HepG2 (cell line): ENCODE data around the gene EPB41L2. TPM values are rescaled to one million over a fixed set of nuclear protein-coding genes. Genes with fewer than 3 reads are reported as not detected.

Experiments used
- GLMP ChIP-seq: sonication (generic); formaldehyde crosslinking; IDR thresholded peaks from 2 replicates; pipeline ENCODE4 v1.9.0; 2021; ENCODE audit warnings: missing genetic modification reagents, mild to moderate bottlenecking, borderline replicate concordance
- KLF11 ChIP-seq: IDR thresholded peaks from 2 replicates; pipeline ENCODE4 v1.6.1; 2016; ENCODE audit warnings: missing compliant biosample characterization
- LRRFIP1 ChIP-seq: sonication (generic); formaldehyde crosslinking; conservative IDR thresholded peaks from 2 replicates; pipeline ENCODE4 v1.4.0; 2020; ENCODE audit warnings: missing genetic modification reagents
- NBN ChIP-seq: fragments of 450-650 bp; conservative IDR thresholded peaks from 2 replicates; pipeline ENCODE4 v1.6.1; 2017
- SRSF9 ChIP-seq: fragments of 200-400 bp; formaldehyde crosslinking; IDR thresholded peaks from 2 replicates; pipeline ENCODE4 v1.6.1; 2018; ENCODE audit warnings: borderline replicate concordance, mild to moderate bottlenecking, low read depth, low read length; ENCODE audit not compliant: insufficient read depth, poor library complexity, severe bottlenecking
- ZNF235 ChIP-seq: sonication (generic); formaldehyde crosslinking; IDR thresholded peaks from 2 replicates; pipeline ENCODE4 v1.8.1; 2023; ENCODE audit warnings: mild to moderate bottlenecking, missing genetic modification reagents, borderline replicate concordance
- ZNF317 ChIP-seq: sonication (generic); formaldehyde crosslinking; IDR thresholded peaks from 2 replicates; pipeline ENCODE4 v1.5.0; 2020; ENCODE audit warnings: mild to moderate bottlenecking, missing genetic modification reagents
- ZNF331 ChIP-seq: sonication (generic); formaldehyde crosslinking; IDR thresholded peaks from 2 replicates; pipeline ENCODE4 v1.4.0; 2020; ENCODE audit warnings: missing genetic modification reagents
- ZNF335 ChIP-seq: sonication (generic); formaldehyde crosslinking; IDR thresholded peaks from 2 replicates; pipeline ENCODE4 v1.4.0; 2020; ENCODE audit warnings: missing genetic modification reagents
- ZNF383 ChIP-seq: sonication (generic); formaldehyde crosslinking; IDR thresholded peaks from 2 replicates; pipeline ENCODE4 v1.4.0; 2020; ENCODE audit warnings: missing genetic modification reagents, mild to moderate bottlenecking, borderline replicate concordance
- ZNF451 ChIP-seq: sonication (generic); formaldehyde crosslinking; IDR thresholded peaks from 2 replicates; pipeline ENCODE4 v1.5.0; 2020; ENCODE audit warnings: mild to moderate bottlenecking, missing genetic modification reagents
- ZNF792 ChIP-seq: IDR thresholded peaks from 2 replicates; pipeline ENCODE4 v1.6.1; 2016
- polyA plus RNA-seq, 8 experiments: library from polyadenylated mRNA; depleted of rRNA in 3 of 8; stranded (reverse) in 7 of 8; unstranded in 1 of 8; fragments of >200 nt; fragmentation: Illumina TruSeq in 4 of 8; extraction: Trizol in 4 of 8; gene quantifications; 2 replicates each; pipeline versions ENCODE4 v1.2.1 to v1.2.3, GENCODE V29; 2011 to 2016; ENCODE audit warnings: low read depth in 4 of 8, missing spikeins in 1 of 8, mixed read lengths in 1 of 8; ENCODE audit not compliant: insufficient read depth in 1 of 8
- total RNA-seq, 5 experiments: library from RNA; depleted of rRNA; stranded (reverse); fragments of >200 nt; fragmentation: Illumina TruSeq; extraction: Trizol; gene quantifications; 2 replicates each; pipeline ENCODE4 v1.2.3, GENCODE V29; 2016; ENCODE audit warnings: low read depth in 1 of 5
- TF ChIP-seq, protein P1 (sequence below): sonication (generic); formaldehyde crosslinking; IDR thresholded peaks from 2 replicates; pipeline ENCODE4 v1.4.0; 2020; ENCODE audit warnings: mild to moderate bottlenecking, missing genetic modification reagents
- TF ChIP-seq, protein P2 (sequence below), 2 experiments: fragments of 450-650 bp in 1 of 2; sonication (generic) in 1 of 2; formaldehyde crosslinking; IDR thresholded peaks; 2 replicates each; pipeline versions ENCODE4 v1.5.0 to v1.8.0; 2020 to 2022; ENCODE audit warnings: mild to moderate bottlenecking in 1 of 2, missing genetic modification reagents in 1 of 2
- TF ChIP-seq, protein P3 (sequence below): sonication (generic); formaldehyde crosslinking; IDR thresholded peaks from 2 replicates; pipeline ENCODE4 v1.5.1; 2020; ENCODE audit warnings: mild to moderate bottlenecking, missing genetic modification reagents, borderline replicate concordance

EPB41L2 gene
- total and polyA plus RNA-seq, 2 of the 13 experiments (the other 11 are each of a cell fraction or from before 2014, with no cell fraction given): 41.7 to 56.4 TPM

DNA sequence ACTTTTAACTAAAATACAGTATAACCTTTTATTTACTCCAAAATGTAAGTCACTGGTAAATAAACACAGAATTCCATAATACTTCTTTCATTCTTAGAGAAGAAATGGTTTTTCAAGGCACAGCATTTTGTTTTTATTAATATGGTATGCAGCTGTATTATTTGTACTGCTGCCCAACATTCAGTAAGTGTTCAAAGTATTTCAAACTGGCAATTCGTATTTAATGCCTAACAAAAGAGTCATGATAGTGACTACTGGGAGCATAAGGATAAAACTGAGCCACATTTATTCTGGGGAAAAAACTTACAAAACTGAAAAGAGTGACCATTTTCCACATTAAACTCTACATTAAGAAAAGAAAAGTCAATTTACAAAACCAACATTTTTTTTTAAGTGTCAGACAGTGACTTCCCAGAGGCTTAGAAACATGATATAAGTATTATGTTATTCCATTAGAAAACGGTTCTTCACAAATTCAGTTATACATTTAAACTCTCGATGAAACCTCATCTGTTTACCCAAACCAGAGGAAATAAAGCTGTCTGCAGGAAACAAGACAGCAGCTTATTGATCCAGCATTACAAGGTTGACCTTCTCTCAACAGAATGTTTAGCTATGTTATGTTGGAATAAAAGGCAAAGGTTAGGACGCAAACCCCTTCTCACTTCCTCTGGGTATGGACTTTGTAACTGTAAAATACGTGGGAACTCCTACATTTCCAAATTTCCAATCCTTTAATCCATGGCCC lies 24.3 kb downstream of the EPB41L2 start (continued):
- TF ChIP-seq, protein P1, sequence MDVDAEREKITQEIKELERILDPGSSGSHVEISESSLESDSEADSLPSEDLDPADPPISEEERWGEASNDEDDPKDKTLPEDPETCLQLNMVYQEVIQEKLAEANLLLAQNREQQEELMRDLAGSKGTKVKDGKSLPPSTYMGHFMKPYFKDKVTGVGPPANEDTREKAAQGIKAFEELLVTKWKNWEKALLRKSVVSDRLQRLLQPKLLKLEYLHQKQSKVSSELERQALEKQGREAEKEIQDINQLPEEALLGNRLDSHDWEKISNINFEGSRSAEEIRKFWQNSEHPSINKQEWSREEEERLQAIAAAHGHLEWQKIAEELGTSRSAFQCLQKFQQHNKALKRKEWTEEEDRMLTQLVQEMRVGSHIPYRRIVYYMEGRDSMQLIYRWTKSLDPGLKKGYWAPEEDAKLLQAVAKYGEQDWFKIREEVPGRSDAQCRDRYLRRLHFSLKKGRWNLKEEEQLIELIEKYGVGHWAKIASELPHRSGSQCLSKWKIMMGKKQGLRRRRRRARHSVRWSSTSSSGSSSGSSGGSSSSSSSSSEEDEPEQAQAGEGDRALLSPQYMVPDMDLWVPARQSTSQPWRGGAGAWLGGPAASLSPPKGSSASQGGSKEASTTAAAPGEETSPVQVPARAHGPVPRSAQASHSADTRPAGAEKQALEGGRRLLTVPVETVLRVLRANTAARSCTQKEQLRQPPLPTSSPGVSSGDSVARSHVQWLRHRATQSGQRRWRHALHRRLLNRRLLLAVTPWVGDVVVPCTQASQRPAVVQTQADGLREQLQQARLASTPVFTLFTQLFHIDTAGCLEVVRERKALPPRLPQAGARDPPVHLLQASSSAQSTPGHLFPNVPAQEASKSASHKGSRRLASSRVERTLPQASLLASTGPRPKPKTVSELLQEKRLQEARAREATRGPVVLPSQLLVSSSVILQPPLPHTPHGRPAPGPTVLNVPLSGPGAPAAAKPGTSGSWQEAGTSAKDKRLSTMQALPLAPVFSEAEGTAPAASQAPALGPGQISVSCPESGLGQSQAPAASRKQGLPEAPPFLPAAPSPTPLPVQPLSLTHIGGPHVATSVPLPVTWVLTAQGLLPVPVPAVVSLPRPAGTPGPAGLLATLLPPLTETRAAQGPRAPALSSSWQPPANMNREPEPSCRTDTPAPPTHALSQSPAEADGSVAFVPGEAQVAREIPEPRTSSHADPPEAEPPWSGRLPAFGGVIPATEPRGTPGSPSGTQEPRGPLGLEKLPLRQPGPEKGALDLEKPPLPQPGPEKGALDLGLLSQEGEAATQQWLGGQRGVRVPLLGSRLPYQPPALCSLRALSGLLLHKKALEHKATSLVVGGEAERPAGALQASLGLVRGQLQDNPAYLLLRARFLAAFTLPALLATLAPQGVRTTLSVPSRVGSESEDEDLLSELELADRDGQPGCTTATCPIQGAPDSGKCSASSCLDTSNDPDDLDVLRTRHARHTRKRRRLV (CRISPR knock-in tag): no peak
- TF ChIP-seq ZNF451 (CRISPR knock-in tag) (no peak), ZNF383 (CRISPR knock-in tag) (no peak), ZNF792 (CRISPR knock-in tag) (peak; percentile 92), NBN (no peak), KLF11 (CRISPR knock-in tag) (0 out of 2 replicates have a peak, but pooled peaks have one; percentile 45), ZNF331 (CRISPR knock-in tag) (peak; percentile 94), GLMP (CRISPR knock-in tag) (no peak), SRSF9 (no peak), LRRFIP1 (CRISPR knock-in tag) (no peak), ZNF335 (CRISPR knock-in tag) (0 out of 2 replicates have a peak, but pooled peaks have one; percentile 53), ZNF317 (CRISPR knock-in tag) (no peak; the same call in 1 of the 2 replicates), ZNF235 (CRISPR knock-in tag) (no peak)
- TF ChIP-seq, protein P2, sequence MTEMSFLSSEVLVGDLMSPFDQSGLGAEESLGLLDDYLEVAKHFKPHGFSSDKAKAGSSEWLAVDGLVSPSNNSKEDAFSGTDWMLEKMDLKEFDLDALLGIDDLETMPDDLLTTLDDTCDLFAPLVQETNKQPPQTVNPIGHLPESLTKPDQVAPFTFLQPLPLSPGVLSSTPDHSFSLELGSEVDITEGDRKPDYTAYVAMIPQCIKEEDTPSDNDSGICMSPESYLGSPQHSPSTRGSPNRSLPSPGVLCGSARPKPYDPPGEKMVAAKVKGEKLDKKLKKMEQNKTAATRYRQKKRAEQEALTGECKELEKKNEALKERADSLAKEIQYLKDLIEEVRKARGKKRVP (CRISPR knock-in tag; IDR thresholded peaks at IDR 0.05): peak in 1 of 2 experiments; percentile 43; a peak in 1 of 4 replicates
- TF ChIP-seq, protein P3, sequence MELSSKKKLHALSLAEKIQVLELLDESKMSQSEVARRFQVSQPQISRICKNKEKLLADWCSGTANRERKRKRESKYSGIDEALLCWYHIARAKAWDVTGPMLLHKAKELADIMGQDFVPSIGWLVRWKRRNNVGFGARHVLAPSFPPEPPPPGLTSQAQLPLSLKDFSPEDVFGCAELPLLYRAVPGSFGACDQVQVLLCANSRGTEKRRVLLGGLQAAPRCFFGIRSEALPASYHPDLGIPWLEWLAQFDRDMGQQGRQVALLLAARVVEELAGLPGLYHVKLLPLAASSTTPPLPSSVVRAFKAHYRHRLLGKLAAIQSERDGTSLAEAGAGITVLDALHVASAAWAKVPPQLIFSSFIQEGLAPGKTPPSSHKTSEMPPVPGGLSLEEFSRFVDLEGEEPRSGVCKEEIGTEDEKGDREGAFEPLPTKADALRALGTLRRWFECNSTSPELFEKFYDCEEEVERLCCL: no peak
